Cardiac muscle cell (in vitro differentiated cells and primary cell): ENCODE data around the gene DIAPH1. TPM values are rescaled to one million over a fixed set of nuclear protein-coding genes. Genes with fewer than 3 reads are reported as not detected.
A peak's percentile ranks its signal among the peaks of the same experiment; 100 is the strongest.

Experiments used
- DNase-seq, 2 donors: peaks; one replicate each; pipeline versions ENCODE4 v3.0.0 to v3.0.0-alpha.2; 2010 to 2017; ENCODE audit warnings: low read depth in 1 of 2, low spot score in 1 of 2
- H3K27ac ChIP-seq: fragments of 200-600 bp; sonication (generic); 2 replicates; pipeline ENCODE4 v1.5.1; 2016
- H3K27me3 ChIP-seq: fragments of 200-600 bp; sonication (generic); 2 replicates; pipeline ENCODE4 v1.6.0; 2016; ENCODE audit warnings: control low read depth
- H3K36me3 ChIP-seq: fragments of 200-600 bp; sonication (generic); 2 replicates; pipeline ENCODE4 v1.5.1; 2016; ENCODE audit warnings: control low read depth
- H3K4me1 ChIP-seq: fragments of 200-600 bp; sonication (generic); 2 replicates; pipeline ENCODE4 v1.8.1; 2017; ENCODE audit warnings: low read depth, mild to moderate bottlenecking, mixed run types
- H3K4me3 ChIP-seq: fragments of 200-600 bp; sonication (generic); 2 replicates; pipeline ENCODE4 v1.5.1; 2016; ENCODE audit warnings: mild to moderate bottlenecking
- H3K9me3 ChIP-seq: fragments of 200-600 bp; sonication (generic); 2 replicates; pipeline ENCODE4 v1.5.1; 2017; ENCODE audit warnings: low read depth, mild to moderate bottlenecking, control low read depth
- CTCF ChIP-seq: IDR thresholded peaks from 2 replicates; pipeline ENCODE4 v1.5.1; 2012; ENCODE audit warnings: low read depth, mild to moderate bottlenecking, low read length
- polyA plus RNA-seq: library from polyadenylated mRNA; unstranded; fragments of >200 nt; fragmentation: Nextera tagmentation; extraction: Ambion mirVana; gene quantifications from 2 replicates; pipeline ENCODE4 v1.2.1, GENCODE V29; 2016
- total RNA-seq: library from RNA; depleted of rRNA; stranded (reverse); fragments of >200 nt; gene quantifications from 2 replicates; pipeline ENCODE4 v1.2.3, GENCODE V29; 2016

Gene DIAPH1
- total and polyA plus RNA-seq, 2 experiments from 2014 or later, result 24.0 to 24.4 TPM

GRCh38 chr5:141479776-141480175, 139.0 kb downstream of the DIAPH1 start:
- Histone ChIP-seq H3K36me3 (no peaks in the 10 kb centered on the region), H3K27ac (no peak overlapping the region), H3K4me1 (no peaks in the 10 kb centered on the region), H3K4me3 (no peak overlapping the region), H3K9me3 (no peaks in the 10 kb centered on the region), H3K27me3 (no peaks in the 10 kb centered on the region)
- DNase-seq, result peak in 1 of 2 donors; percentile 64
- no peak for TF ChIP-seq CTCF

- Histone ChIP-seq H3K4me1 (no peaks in the 10 kb centered on the region), H3K4me3 (no peak overlapping the region), H3K27me3 (no peaks in the 10 kb centered on the region), H3K36me3 (no peaks in the 10 kb centered on the region), H3K9me3 (no peaks in the 10 kb centered on the region), H3K27ac (no peak overlapping the region)
- peak; percentile 34 for TF ChIP-seq CTCF
- DNase-seq, result no peak
These were observed 140.4 kb downstream of the DIAPH1 start for GRCh38 chr5:141478321-141478945.

GRCh38 chr5:141477815-141478214, 141.0 kb downstream of the DIAPH1 start:
- Histone ChIP-seq H3K27ac (no peak overlapping the region), H3K27me3 (no peaks in the 10 kb centered on the region), H3K4me3 (no peak overlapping the region), H3K9me3 (no peaks in the 10 kb centered on the region), H3K36me3 (no peaks in the 10 kb centered on the region), H3K4me1 (no peaks in the 10 kb centered on the region)
- no peak for DNase-seq
- no peak for TF ChIP-seq CTCF

GRCh38 chr5:141477044-141477575, 141.7 kb downstream of the DIAPH1 start:
- TF ChIP-seq CTCF, result no peak
- no peaks in the 10 kb centered on the region for H3K9me3 ChIP-seq
- H3K4me3 ChIP-seq, result no peak overlapping the region
- no peaks in the 10 kb centered on the region for H3K36me3 ChIP-seq
- DNase-seq, result no peak
- H3K27ac ChIP-seq, result no peak overlapping the region
- no peaks in the 10 kb centered on the region for H3K4me1 ChIP-seq
- H3K27me3 ChIP-seq, result no peaks in the 10 kb centered on the region

GRCh38 chr5:141476132-141476911, 142.5 kb downstream of the DIAPH1 start:
- no peaks in the 10 kb centered on the region for H3K36me3 ChIP-seq
- H3K4me3 ChIP-seq, result peak overlapping the region; percentile 25
- H3K9me3 ChIP-seq, result no peaks in the 10 kb centered on the region
- TF ChIP-seq CTCF, result no peak
- no peak overlapping the region for H3K27ac ChIP-seq
- H3K4me1 ChIP-seq, result no peaks in the 10 kb centered on the region
- no peaks in the 10 kb centered on the region for H3K27me3 ChIP-seq
- DNase-seq, result peak; percentile 31 to 82
